Measurements from ENCODE around the gene SCN9A. TPM values are rescaled to one million over a fixed set of nuclear protein-coding genes. Genes with fewer than 3 reads are reported as not detected.

Gene SCN9A
- total and polyA plus RNA-seq, 9 of the 15 experiments (the other 6 are each of a cell fraction or from before 2014, with no cell fraction given), result 1.4 to 22.8 (median 7.1) TPM

- TF ChIP-seq ATF6 (CRISPR knock-in tag; IDR thresholded peaks at IDR 0.05), result no peak
- TF ChIP-seq PTRF (tag; IDR thresholded peaks at IDR 0.05), result no peak
- TF ChIP-seq ZNF584 (CRISPR knock-in tag; IDR thresholded peaks at IDR 0.05; ENCODE audit: low read depth), result no peak
- TF ChIP-seq TAF7 (tag; IDR thresholded peaks at IDR 0.05), result no peak
- 0 out of 2 replicates have a peak, but pooled peaks have one; percentile 11 for TF ChIP-seq MIER1 (IDR thresholded peaks at IDR 0.05; ENCODE audit: low read depth)
- no peak for TF ChIP-seq RFX7 (CRISPR knock-in tag; IDR thresholded peaks at IDR 0.05)
- no peak for TF ChIP-seq SRSF9 (IDR thresholded peaks at IDR 0.05; ENCODE audit: borderline replicate concordance, low read depth, low read length)
- TF ChIP-seq RBM14 (IDR thresholded peaks at IDR 0.05; ENCODE audit: borderline replicate concordance, insufficient read depth, low read depth, low read length), result no peak
- no peak for TF ChIP-seq ZNF551 (CRISPR knock-in tag; IDR thresholded peaks at IDR 0.05)
- TF ChIP-seq ARID1B (IDR thresholded peaks at IDR 0.05), result peak; percentile 17; the same call in 1 of the 2 replicates
- no peak for TF ChIP-seq HOMEZ (CRISPR knock-in tag; IDR thresholded peaks at IDR 0.05)
- TF ChIP-seq MECOM (CRISPR knock-in tag; IDR thresholded peaks at IDR 0.05), result no peak
- TF ChIP-seq ZNF707 (CRISPR knock-in tag; conservative IDR thresholded peaks at IDR 0.05), result no peak
- no peak for TF ChIP-seq IFI16 (CRISPR knock-in tag; IDR thresholded peaks at IDR 0.05)
- TF ChIP-seq EGR1 (conservative IDR thresholded peaks at IDR 0.05), result no peak
- no peak for TF ChIP-seq MLX (CRISPR knock-in tag; conservative IDR thresholded peaks at IDR 0.05)
- TF ChIP-seq HMGXB4 (CRISPR knock-in tag; IDR thresholded peaks at IDR 0.05), result no peak
- no peak for TF ChIP-seq NKRF (IDR thresholded peaks at IDR 0.05; ENCODE audit: borderline replicate concordance)
- TF ChIP-seq ELK1 (CRISPR knock-in tag; IDR thresholded peaks at IDR 0.05), result no peak
- TF ChIP-seq ZNF133 (CRISPR knock-in tag; IDR thresholded peaks at IDR 0.05), result no peak
These were observed 9.0 kb upstream of the SCN9A start (continued) for GRCh38 chr2:166384774-166385173.
